Body of pancreas (tissue), 4 donors: ENCODE measurements around the gene RMRP.

ENCODE experiments used
- CTCF ChIP-seq, 7 experiments: fragments of 450-650 bp in 4 of 7; fragments of 200-600 bp in 3 of 7; sonication (generic) in 3 of 7; IDR thresholded peaks; one replicate each; pipeline ENCODE4 v1.5.1; 2016 to 2019; ENCODE audit warnings: antibody characterized with exemption in 7 of 7
- POLR2A ChIP-seq, 3 donors: fragments of 450-650 bp; IDR thresholded peaks; one replicate each; pipeline ENCODE4 v1.6.1; 2016; ENCODE audit warnings: antibody characterized with exemption in 3 of 3, mild to moderate bottlenecking in 2 of 3

GRCh38 chr9:35705372-35705771 is 47.6 kb upstream of the RMRP start:
- TF ChIP-seq CTCF (IDR thresholded peaks at IDR 0.05) (no peak), POLR2A (IDR thresholded peaks at IDR 0.05) (no peak)
